Measurements from ENCODE around the gene PIP4K2A.

GRCh38 chr10:22504766-22505165 lies 209.6 kb downstream of the PIP4K2A start:
- TF ChIP-seq CTCF (IDR thresholded peaks at IDR 0.05; ENCODE audit: insufficient read depth, low read length, poor library complexity, severe bottlenecking) (no peak), EZH2phosphoT487 (conservative IDR thresholded peaks at IDR 0.05; ENCODE audit: low read length) (no peak)
